Activated CD8-positive, alpha-beta T cell treated with anti-CD3 and anti-CD28 coated beads for 36 hours (primary cell): ENCODE measurements around the gene WTAP. TPM values are rescaled to one million over a fixed set of nuclear protein-coding genes. Genes with fewer than 3 reads are reported as not detected.
A peak's percentile ranks its signal among the peaks of the same experiment; 100 is the strongest.
"Not testable (repeated sequence)": the region's sequence is repeated elsewhere in the genome, so short reads cannot be mapped to it uniquely, and the experiment has no call there.

Source experiments
- ATAC-seq: fragments of 200-7000 bp; cut with Tn5 transposase; one replicate; pipeline ENCODE4 v1.10.0; 2021; ENCODE audit warnings: mild to moderate bottlenecking, moderate library complexity
- CTCF ChIA-PET: fragments of 350-600 bp; sonication (Branson Sonifier 250); formaldehyde crosslinking; loops from one replicate; lab custom pipeline; 2021; ENCODE audit warnings: antibody characterized with exemption; lab: Charles Lee
- POLR2A ChIA-PET: fragments of 350-600 bp; sonication (Branson Sonifier 250); formaldehyde crosslinking; loops from one replicate; lab custom pipeline; 2021; ENCODE audit warnings: antibody characterized with exemption; lab: Charles Lee
- DNase-seq: peaks from one replicate; pipeline ENCODE4 v3.0.0-alpha.2; 2020
- H3K27ac Mint-ChIP-seq: one replicate; pipeline ENCODE4 v1.8.0; 2021; ENCODE audit warnings: mild to moderate bottlenecking, mixed read lengths
- H3K27me3 Mint-ChIP-seq: one replicate; pipeline ENCODE4 v1.8.0; 2021; ENCODE audit warnings: mixed read lengths
- H3K36me3 Mint-ChIP-seq: one replicate; pipeline ENCODE4 v1.8.0; 2021; ENCODE audit warnings: low read depth, mixed read lengths
- H3K4me1 Mint-ChIP-seq: one replicate; pipeline ENCODE4 v1.8.0; 2021; ENCODE audit warnings: low read depth, mixed read lengths
- H3K4me3 Mint-ChIP-seq: one replicate; pipeline ENCODE4 v1.8.0; 2021; ENCODE audit warnings: mild to moderate bottlenecking, moderate library complexity, mixed read lengths
- H3K9me3 Mint-ChIP-seq: one replicate; pipeline ENCODE4 v1.8.0; 2021; ENCODE audit warnings: mixed read lengths
- intact Hi-C: fragments of 100-400 bp; cut with micrococcal nuclease; formaldehyde crosslinking; loops from one replicate; pipeline ENCODE4 v1.10.0; 2022
- total RNA-seq, 2 experiments: library from RNA; stranded (reverse); gene quantifications; one replicate each; pipeline ENCODE4 v1.2.3, GENCODE V29; 2021
- TF ChIP-seq, protein P1 (sequence below): fragments of 200-600 bp; IDR thresholded peaks from one replicate; pipeline ENCODE4 v1.8.0; 2022; ENCODE audit warnings: antibody characterized with exemption, mild to moderate bottlenecking

The WTAP gene
- total RNA-seq, 2 experiments from 2014 or later = 79.9 to 80.6 TPM

DNA sequence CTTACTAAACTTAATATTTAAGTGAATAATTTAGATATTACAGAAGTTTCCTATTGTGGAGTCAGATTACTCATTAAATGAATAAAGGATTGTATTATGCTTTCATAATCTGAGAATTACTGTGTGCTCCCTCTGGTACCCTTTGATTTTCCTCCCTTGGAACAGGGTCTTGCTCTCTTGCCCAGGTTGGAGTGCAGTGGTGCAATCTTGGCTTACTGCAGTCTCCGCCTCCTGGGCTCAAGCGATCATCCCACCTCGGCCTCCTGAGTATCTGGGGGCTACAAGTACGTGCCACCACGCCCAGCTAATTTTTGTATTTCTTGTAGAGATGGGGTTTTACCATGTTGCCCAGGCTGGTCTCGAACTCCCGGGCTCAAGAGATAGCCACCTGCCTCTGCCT, 9.6 kb downstream of the WTAP start:
- H3K9me3 Mint-ChIP-seq = no peaks in the 10 kb centered on the region
- ATAC-seq (no peak), DNase-seq (no peak)
- H3K27me3 Mint-ChIP-seq = no peaks in the 10 kb centered on the region
- H3K4me1 Mint-ChIP-seq = peaks cover 43% of the 10 kb centered on the region
- peaks cover 19% of the 10 kb centered on the region for H3K36me3 Mint-ChIP-seq
- ChIA-PET CTCF (interaction anchor here (0.7 to 2.1 kb wide), 3 partner anchors 46 to 53 kb away, joined by 3 to 9 read pairs (median 3); partner anchors contain the start of genes MRPL18 and TCP1), POLR2A (interaction anchor here (1.2 to 4.1 kb wide), 4 partner anchors 10 to 51 kb away, joined by 4 to 24 read pairs (median 10); partner anchors contain the start of genes SOD2 and WTAP)
- no peak overlapping the region for H3K27ac Mint-ChIP-seq
- intact Hi-C loops = no loop called here
- no peak overlapping the region for H3K4me3 Mint-ChIP-seq
- TF ChIP-seq, protein P1, sequence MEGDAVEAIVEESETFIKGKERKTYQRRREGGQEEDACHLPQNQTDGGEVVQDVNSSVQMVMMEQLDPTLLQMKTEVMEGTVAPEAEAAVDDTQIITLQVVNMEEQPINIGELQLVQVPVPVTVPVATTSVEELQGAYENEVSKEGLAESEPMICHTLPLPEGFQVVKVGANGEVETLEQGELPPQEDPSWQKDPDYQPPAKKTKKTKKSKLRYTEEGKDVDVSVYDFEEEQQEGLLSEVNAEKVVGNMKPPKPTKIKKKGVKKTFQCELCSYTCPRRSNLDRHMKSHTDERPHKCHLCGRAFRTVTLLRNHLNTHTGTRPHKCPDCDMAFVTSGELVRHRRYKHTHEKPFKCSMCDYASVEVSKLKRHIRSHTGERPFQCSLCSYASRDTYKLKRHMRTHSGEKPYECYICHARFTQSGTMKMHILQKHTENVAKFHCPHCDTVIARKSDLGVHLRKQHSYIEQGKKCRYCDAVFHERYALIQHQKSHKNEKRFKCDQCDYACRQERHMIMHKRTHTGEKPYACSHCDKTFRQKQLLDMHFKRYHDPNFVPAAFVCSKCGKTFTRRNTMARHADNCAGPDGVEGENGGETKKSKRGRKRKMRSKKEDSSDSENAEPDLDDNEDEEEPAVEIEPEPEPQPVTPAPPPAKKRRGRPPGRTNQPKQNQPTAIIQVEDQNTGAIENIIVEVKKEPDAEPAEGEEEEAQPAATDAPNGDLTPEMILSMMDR = no peak

DNA sequence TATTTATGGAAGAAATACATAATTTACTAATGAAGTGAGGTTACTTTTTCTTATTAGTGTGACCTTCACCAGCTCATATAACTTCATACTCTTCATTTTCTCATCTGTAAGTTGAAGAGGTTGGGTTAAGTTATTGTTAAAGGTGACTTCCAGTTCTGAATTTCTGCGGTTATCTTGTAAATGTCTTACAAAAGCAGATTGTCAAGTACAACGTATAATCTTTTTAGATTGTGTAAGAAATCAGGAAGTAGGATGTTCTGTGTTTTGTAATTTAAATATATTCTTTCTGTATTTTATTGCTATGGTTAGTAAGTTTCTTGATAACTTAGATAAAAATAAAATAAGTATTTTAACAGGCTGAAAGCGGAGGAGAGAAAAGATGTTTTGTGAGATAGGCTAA, 12.0 kb downstream of the WTAP start:
- POLR2A ChIA-PET = interaction anchor here (1.4 to 4.1 kb wide), 3 partner anchors 8 to 47 kb away, joined by 3 to 24 read pairs (median 14); partner anchors contain the start of genes SOD2 and WTAP
- no peak overlapping the region for H3K27ac Mint-ChIP-seq
- DNase-seq (no peak), ATAC-seq (no peak)
- CTCF ChIA-PET = no interaction called here
- peaks cover 28% of the 10 kb centered on the region for H3K36me3 Mint-ChIP-seq
- no peaks in the 10 kb centered on the region for H3K9me3 Mint-ChIP-seq
- TF ChIP-seq, protein P1 = no peak
- H3K4me1 Mint-ChIP-seq = peaks cover 25% of the 10 kb centered on the region
- intact Hi-C loops = no loop called here
- H3K27me3 Mint-ChIP-seq = no peaks in the 10 kb centered on the region
- H3K4me3 Mint-ChIP-seq = no peak overlapping the region

DNA sequence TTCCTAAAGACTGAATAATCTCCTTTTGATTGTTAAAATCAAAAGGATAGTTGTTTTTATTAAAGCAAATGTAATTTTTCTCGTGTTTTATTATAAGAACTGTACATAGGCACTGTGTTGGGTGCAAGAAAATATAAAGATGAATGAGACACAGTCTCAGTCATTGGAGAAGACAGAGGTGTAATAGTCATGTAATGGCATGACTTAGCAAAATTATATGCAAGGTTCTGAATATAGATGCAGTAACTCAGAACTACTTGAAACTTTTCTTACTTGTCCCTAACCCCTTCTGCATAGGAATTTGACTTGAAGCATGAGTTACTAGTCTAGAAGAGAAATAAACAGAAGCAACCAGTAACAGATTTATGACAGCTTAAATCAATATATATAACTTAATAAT, 14.9 kb downstream of the WTAP start:
- ATAC-seq = no peak
- H3K9me3 Mint-ChIP-seq = no peaks in the 10 kb centered on the region
- ChIA-PET CTCF (interaction anchor here (1.2 kb wide), 1 partner anchor 10 kb away, joined by 3 read pairs; no protein-coding TSS in a partner anchor), POLR2A (no interaction called here)
- H3K27me3 Mint-ChIP-seq = no peaks in the 10 kb centered on the region
- H3K4me1 Mint-ChIP-seq = peaks cover 30% of the 10 kb centered on the region
- peak overlapping the region; percentile 61 for H3K27ac Mint-ChIP-seq
- peaks cover 46% of the 10 kb centered on the region for H3K36me3 Mint-ChIP-seq
- TF ChIP-seq, protein P1 = no peak
- intact Hi-C loops = no loop called here
- no peak overlapping the region for H3K4me3 Mint-ChIP-seq
- no peak for DNase-seq

DNA sequence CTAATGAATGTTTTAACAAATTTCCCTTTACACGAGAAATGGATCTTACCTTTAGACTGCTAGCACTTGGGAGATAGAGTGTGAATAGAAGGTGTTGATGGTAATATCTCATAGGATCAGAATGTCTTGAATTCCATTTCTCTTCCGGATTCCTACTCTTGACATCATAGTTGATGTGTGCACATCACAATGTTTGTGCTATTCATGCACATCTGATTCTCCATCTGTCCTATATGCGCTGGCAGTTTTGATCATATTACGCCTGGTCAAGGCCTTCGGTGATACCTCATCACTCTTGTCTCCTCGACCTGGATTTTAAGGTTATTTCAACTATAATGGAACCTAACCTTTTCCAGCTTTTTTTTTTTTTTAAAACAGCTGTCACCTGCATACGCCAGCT, 17.8 kb downstream of the WTAP start:
- Mint-ChIP-seq H3K27ac (peak overlapping the region; percentile 68), H3K4me3 (no peak overlapping the region), H3K9me3 (no peaks in the 10 kb centered on the region), H3K27me3 (no peaks in the 10 kb centered on the region), H3K4me1 (peaks cover 20% of the 10 kb centered on the region), H3K36me3 (peaks cover 61% of the 10 kb centered on the region)
- intact Hi-C loops = no loop called here
- ChIA-PET POLR2A (interaction anchor here (3.6 kb wide), 1 partner anchor 15 kb away, joined by 17 read pairs; the partner anchor contains the start of gene ACAT2), CTCF (interaction anchor here (1.7 kb wide), 1 partner anchor 10 kb away, joined by 6 read pairs; no protein-coding TSS in a partner anchor)
- ATAC-seq (no peak), DNase-seq (no peak)
- TF ChIP-seq, protein P1 = no peak

DNA sequence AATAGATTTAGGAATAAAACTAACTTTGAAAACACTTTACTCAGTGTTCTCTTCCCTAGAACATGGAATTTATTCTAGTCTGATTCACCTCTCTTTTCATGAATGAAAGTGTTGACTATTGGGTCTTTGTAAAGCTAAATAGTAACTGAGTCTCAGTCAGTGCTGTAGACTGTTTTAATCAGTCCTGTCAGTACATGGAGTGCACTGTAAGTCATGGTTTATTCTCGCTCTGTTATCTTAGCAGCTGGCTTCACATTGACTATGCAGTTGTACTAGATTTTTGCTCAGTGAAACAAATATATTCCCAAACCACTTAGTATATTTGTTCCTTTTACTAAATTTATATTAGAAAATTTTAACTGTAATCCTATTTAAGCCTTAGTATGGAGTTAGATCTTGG, 19.5 kb downstream of the WTAP start:
- intact Hi-C loops = no loop called here
- CTCF ChIA-PET = interaction anchor here (1.3 to 1.6 kb wide), 3 partner anchors 14 to 56 kb away, joined by 4 to 7 read pairs (median 4); partner anchors contain the start of gene ACAT2
- TF ChIP-seq, protein P1 = no peak
- Mint-ChIP-seq H3K4me1 (peaks cover 14% of the 10 kb centered on the region), H3K4me3 (no peak overlapping the region), H3K9me3 (no peaks in the 10 kb centered on the region), H3K27me3 (no peaks in the 10 kb centered on the region), H3K27ac (no peak overlapping the region), H3K36me3 (peaks cover 54% of the 10 kb centered on the region)
- DNase-seq (no peak), ATAC-seq (no peak)
- POLR2A ChIA-PET = interaction anchor here (1.1 to 3.6 kb wide), 4 partner anchors 10 to 26 kb away, joined by 4 to 17 read pairs (median 6); partner anchors contain the start of gene ACAT2

DNA sequence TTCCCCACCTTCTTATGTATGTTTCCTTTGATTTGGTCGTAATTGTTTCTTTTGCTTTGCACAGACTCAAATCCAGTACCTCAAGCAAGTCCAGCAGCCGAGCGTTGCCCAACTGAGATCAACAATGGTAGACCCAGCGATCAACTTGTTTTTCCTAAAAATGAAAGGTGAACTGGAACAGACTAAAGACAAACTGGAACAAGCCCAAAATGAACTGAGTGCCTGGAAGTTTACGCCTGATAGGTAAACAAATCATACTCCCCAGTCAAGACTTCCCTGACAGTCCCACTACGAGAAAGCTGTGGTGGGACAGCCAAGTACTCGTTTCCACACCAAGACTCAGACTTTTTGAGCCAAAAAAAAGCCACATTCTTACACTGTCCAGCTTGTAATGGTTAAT, 20.8 kb downstream of the WTAP start:
- DNase-seq, H3K27ac Mint-ChIP-seq, ATAC-seq, H3K4me3 Mint-ChIP-seq, intact Hi-C loops, H3K27me3 Mint-ChIP-seq, H3K9me3 Mint-ChIP-seq: not testable (repeated sequence)
- Mint-ChIP-seq H3K4me1 (peaks cover 14% of the 10 kb centered on the region), H3K36me3 (peaks cover 52% of the 10 kb centered on the region)
- ChIA-PET POLR2A (interaction anchor here (1.1 to 3.6 kb wide), 2 partner anchors 12 to 24 kb away, joined by 4 to 17 read pairs; partner anchors contain the start of gene ACAT2), CTCF (interaction anchor here (0.5 to 1.3 kb wide), 2 partner anchors 16 to 56 kb away, joined by 4 to 7 read pairs; no protein-coding TSS in a partner anchor)
